B cell (primary cell): ENCODE results near the gene EP400.

ENCODE experiments used
- CTCF ChIP-seq: fragments of 200-600 bp; IDR thresholded peaks from one replicate; pipeline ENCODE4 v1.8.0; 2022; ENCODE audit warnings: antibody characterized with exemption, mild to moderate bottlenecking
- EZH2 ChIP-seq: IDR thresholded peaks from 2 replicates; pipeline ENCODE4 v1.6.1; 2012; ENCODE audit warnings: borderline replicate concordance, low read depth, mild to moderate bottlenecking, moderate library complexity, low read length; ENCODE audit not compliant: insufficient read depth, poor library complexity, severe bottlenecking

GRCh38 chr12:131915823-131916222, 33.9 kb upstream of the EP400 start:
- TF ChIP-seq CTCF: no peak
- no peak for TF ChIP-seq EZH2
